ENCODE data around the gene UEVLD.

GRCh38 chr11:18536209-18536608, 52.3 kb downstream of the UEVLD start:
- TF ChIP-seq EZH2 (IDR thresholded peaks at IDR 0.05) (no peak), POLR2AphosphoS5 (IDR thresholded peaks at IDR 0.05; ENCODE audit: borderline replicate concordance, low read depth, low read length) (no peak), FOXP2 (optimal IDR thresholded peaks at IDR 0.05; ENCODE audit: control extremely low read depth, extremely low read length, insufficient read depth) (no peak)

Data from SK-N-MC (cell line).